A549 treated with DMSO at 1 μM for 4 hours (cell line): Measurements from ENCODE around the gene SAA2. TPM values are rescaled to one million over a fixed set of nuclear protein-coding genes. Genes with fewer than 3 reads are reported as not detected.

Experiments used
- total RNA-seq: library from RNA; stranded (reverse); fragments of 200-300 nt; extraction: Qiagen RNA extraction; gene quantifications from 5 replicates; pipeline ENCODE4 v1.2.3, GENCODE V29; 2022; ENCODE audit warnings: low read depth

Gene SAA2
- total RNA-seq, result not detected in 5 replicates

GRCh38 chr11:18248561-18248960 is at the start of gene SAA2:
Gene SAA2 (minus strand): TSS chr11:18248668. CDS start chr11:18248011, 657 bp downstream.

GRCh38 chr11:18265949-18266348 is 17.5 kb upstream of the SAA2 start, which contains the start of gene SAA1:
Gene SAA1 (plus strand): TSS chr11:18266264. CDS start chr11:18266888, 624 bp downstream.

GRCh38 chr11:18236664-18237356 is 11.7 kb downstream of the SAA2 start, which contains the start of gene SAA4:
Gene SAA4 (minus strand): TSS chr11:18236802. CDS start chr11:18235926, 876 bp downstream.

Other genes with a start within 250 kb of the SAA2 start
- gene SERGEF, start 235.6 kb downstream of the SAA2 start, total RNA-seq, result 11.7 to 20.6 TPM (median 16.4 TPM) in 5 replicates
- 0.02 to 0.07 TPM (median 0.03 TPM) in 4 of 5 replicates, not detected in the other for gene TPH1, start 202.4 kb downstream of the SAA2 start, total RNA-seq
- 38.2 to 42.2 TPM (median 40.6 TPM) in 5 replicates for gene SAAL1, start 142.6 kb downstream of the SAA2 start, total RNA-seq
- 0.10 TPM in 1 of 5 replicates, not detected in the others for gene MRGPRX3, start 116.1 kb downstream of the SAA2 start, total RNA-seq
- gene MRGPRX4, start 75.8 kb downstream of the SAA2 start, total RNA-seq, result not detected in 5 replicates
- gene SAA4, start 11.9 kb downstream of the SAA2 start, total RNA-seq, result not detected in 5 replicates
- gene SAA1, start 17.6 kb upstream of the SAA2 start, total RNA-seq, result 0.24 to 0.55 TPM (median 0.43 TPM) in 4 of 5 replicates, not detected in the other
- gene HPS5, start 73.5 kb upstream of the SAA2 start, total RNA-seq, result 12.7 to 15.1 TPM (median 13.8 TPM) in 5 replicates
- gene GTF2H1, start 73.9 kb upstream of the SAA2 start, total RNA-seq, result 32.9 to 41.2 TPM (median 38.7 TPM) in 5 replicates
- gene LDHA, start 145.9 kb upstream of the SAA2 start, total RNA-seq, result 2,181 to 3,051 TPM (median 2,653 TPM) in 5 replicates
- gene LDHC, start 163.7 kb upstream of the SAA2 start, total RNA-seq, result 0.26 TPM in 2 of 5 replicates, not detected in the others
- gene LDHAL6A, start 207.2 kb upstream of the SAA2 start, total RNA-seq, result not detected in 5 replicates